G401.6 (cell line): ENCODE measurements around the gene KCNK13.
"Not testable (repeated sequence)": the region's sequence is repeated elsewhere in the genome, so short reads cannot be mapped to it uniquely, and the experiment has no call there.

ENCODE experiments used
- FAIRE-seq: peaks from 2 replicates; lab custom pipeline; 2012; peaks lifted over from hg19 to GRCh38; lab: Jason Lieb, UNC

KCNK13 gene

DNA sequence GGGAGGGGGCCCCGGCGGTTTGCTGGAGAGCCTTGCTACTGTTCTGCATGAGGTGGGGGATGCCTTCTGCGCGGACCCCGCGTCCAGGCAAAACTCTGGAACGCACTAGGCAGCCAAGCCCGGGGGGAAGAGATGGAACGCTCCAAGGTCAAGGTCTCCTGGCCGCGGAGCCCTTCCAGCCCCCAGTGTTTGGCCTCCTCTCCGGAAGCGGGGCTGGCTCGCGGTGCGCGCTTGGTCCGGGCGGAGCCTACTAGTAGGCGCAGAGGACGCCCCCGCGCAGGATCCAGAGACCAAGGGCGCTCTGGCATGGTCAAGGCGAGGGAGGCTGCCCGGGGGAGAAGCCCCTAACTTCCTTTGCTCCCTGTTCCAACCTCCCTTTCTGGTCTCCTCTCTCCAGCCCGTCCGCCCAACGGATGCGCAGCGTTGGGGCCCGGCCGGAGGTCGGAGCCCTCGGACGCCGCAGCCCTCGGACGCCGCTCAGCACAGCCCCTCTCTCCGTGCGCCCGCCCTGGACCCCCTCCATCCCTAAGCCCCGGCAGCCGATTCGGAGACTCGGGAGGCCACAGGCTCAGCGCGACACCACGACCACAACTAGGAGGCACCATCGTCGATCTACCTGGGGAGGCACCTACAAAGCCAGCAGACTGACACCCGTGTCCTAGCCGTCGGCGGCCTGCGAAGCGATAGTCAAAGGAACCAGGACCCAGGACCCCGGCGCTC, 669 bp upstream of the KCNK13 start:
- FAIRE-seq: no peak

DNA sequence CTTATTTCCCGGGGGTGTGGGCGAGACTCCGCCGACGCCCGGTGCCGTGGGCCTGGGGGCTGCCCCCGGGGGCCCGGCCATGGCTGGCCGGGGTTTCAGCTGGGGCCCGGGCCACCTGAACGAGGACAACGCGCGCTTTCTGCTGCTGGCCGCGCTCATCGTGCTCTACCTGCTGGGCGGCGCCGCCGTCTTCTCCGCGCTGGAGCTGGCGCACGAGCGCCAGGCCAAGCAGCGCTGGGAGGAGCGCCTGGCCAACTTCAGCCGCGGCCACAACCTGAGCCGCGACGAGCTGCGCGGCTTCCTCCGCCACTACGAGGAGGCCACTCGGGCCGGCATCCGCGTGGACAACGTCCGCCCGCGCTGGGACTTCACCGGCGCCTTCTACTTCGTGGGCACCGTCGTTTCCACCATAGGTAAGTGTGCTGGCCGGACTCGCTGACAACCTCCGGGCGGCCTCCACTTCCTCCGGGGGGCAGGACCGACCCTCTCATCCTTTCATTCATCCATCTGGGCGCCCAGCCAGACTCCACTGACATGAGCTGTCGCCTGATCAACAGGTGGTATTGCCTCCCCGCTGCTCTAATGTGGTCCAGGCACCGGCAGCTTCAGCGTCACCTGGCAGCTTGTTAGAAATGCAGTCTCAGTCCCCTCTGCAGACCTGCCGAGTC, 467 bp downstream of the KCNK13 start:
- no peak for FAIRE-seq

DNA sequence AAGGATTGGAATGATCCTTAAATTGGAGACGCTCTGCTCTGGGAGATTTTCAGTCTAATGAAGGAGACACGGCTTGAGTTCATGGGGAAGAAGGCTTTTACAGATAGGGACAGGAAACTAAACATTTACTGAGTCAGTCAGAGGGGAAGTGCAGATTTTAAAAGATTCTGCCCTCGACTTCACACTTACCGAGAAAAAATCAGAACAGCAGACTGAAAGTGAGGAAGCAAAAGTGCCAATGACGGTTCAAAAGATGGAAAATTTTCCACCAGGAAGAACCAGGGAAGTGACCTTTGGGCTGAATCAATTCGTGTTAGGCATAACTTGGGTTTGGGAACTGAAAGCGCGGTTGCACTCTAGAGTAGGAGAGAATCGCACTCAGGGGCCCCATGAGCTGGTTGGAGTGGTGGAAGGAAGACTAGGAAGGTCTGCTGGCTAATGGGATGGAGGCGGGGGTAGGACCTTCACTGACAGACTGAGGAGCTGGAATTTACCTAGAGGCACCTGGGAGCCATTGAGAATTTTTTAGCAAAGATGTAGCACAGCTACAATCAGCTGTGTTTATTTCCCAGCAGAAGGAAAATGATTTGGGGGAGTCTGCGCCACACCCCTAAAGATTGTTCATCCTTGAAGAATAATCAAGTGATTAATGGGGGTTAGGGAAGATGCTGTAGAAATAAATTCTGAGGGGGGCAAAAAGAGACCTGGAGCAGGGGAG, 1.2 kb downstream of the KCNK13 start:
- no peak for FAIRE-seq

DNA sequence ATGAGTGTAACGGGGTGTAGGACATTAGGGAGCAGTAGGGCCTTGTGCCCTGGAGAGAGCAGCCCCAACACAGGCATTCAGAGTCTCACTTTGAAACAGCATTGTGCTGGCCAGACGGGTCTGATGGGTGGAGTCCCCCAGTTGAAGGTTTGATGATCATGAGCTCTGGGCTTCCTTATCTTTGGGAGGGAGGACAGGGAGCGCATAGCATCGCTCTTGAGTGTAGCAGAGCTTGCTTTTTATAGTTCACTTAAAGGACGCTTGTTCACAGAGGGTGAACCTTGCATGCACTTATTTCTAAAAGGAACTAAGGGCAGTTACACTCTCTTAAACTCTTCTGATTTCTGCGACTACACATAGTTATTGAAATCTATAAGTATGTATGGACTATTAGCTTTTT, 10.6 kb downstream of the KCNK13 start:
- FAIRE-seq: no peak

DNA sequence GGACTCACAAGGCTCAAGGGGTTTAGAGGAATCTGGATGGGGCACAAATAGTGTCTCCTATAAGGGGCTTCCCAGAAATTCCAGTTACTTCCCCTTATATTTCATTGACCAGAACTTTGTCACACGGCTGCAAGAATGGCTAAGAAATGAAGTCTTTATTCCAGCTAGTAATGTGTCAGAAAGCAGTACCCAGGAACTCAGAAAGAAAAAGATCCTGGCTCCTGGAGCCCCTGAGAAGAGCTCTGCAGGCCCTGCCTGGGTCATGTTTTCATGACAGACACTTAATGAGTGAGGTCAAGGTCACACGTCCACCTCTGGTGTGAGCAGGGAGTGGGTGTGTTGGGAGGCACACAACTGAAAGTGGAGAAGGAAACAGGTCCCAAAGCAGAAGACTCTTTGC, 17.8 kb downstream of the KCNK13 start:
- FAIRE-seq: no peak

DNA sequence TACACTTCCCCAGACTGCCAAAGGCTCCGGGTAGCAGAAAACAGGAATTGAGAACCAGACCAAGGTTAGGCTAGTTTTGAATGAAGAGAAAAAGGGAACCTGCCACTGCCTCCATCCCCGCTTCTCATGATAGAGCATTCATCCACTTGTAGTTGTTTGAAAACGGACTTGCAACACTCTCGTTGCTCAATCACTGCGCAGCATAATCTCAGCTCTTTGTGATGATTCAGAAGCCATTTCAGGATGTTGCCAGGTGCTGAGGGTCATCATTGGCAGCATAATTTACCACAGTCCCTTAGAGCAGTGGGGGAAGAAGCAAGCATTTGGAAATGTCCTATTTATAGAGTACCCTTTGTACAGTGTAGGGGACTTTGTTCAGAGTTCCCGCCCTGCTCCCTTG, 25.6 kb downstream of the KCNK13 start:
- FAIRE-seq: no peak

DNA sequence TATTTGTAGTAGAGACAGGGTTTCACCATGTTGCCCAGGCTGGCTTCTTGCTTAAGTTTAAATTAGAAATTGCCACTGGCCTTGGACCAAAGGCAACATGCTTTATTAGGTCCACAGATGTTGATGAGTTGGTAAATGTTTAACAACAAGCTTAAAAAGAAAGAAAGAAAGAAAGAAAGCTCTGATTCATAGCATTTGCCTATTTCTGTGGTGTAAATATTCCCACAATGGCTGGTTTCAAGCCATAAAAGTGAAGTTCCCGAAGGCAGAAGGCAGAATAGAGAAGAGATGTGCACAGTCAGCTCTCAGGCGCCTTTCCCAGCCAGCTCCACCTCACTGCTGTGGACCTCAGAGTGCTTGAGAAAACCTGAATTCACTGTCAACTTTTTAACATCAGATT, 26.4 kb downstream of the KCNK13 start:
- FAIRE-seq: no peak

DNA sequence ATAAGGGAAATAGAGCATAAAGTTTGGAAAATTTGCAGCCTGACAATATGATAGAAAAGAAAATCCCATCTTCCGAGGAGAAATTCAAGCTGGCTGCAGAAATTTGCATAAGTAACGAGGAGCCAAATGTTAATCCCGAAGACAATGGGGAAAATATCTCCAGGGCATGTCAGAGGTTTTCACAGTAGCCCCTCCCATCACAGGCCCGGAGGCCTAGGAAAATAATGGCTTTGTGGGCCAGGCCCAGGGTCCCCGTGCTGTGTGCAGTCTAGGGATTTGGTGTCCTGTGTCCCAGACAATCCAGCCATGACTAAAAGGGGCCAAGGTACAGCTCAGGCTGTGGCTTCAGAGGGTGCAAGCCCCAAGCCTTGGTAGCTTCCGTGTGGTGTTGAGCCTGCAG, 27.7 kb downstream of the KCNK13 start:
- not testable (repeated sequence) for FAIRE-seq

DNA sequence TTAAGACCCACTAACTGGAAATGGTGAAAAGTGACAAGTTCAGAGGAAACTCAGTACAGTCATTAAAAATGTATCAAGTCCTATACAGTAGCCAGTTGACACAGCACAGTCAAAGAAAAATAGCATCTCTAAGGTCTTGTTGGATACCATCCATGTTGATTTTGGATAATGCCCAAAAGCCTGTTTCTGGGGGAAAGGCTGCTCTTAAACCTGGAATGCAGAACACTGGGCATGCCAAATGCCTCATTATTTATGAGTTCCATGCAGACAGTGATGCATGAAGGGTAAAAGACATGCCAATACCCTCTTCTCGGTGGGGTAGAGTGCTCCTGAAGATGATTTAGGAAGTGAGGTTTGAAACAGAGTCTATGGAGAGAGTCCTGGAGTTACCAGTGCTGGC, 29.6 kb downstream of the KCNK13 start:
- no peak for FAIRE-seq

DNA sequence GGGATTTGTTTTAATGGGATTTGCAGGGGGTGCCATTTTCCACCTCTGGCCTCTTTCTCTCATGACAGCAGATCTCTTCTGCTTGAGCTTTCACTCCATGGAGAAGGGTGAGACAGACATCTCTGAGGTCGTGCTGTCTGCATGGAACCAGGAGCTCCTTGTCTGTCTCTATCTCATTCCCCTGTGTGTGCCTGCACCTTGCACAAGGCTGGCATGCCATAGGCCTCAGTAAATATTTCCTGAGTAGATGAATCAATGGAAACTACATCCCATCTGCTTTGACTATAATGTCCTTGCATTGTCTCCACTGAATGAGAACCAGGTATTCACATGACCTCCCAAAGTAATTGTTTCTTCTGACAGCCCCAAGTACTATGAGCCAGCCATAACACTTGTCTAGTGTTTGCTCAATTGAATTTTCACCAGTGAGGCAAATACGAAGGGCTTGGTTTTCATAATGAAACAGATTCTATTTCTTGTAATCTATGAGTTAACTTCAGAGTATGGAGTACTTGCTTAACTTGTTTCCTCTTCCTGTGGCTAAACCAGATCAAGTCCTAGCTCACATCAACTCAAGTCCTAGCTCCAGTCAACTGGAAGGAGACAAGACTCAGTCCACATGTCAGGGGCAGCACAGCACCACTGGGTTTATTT, 32.3 kb downstream of the KCNK13 start:
- FAIRE-seq: no peak

DNA sequence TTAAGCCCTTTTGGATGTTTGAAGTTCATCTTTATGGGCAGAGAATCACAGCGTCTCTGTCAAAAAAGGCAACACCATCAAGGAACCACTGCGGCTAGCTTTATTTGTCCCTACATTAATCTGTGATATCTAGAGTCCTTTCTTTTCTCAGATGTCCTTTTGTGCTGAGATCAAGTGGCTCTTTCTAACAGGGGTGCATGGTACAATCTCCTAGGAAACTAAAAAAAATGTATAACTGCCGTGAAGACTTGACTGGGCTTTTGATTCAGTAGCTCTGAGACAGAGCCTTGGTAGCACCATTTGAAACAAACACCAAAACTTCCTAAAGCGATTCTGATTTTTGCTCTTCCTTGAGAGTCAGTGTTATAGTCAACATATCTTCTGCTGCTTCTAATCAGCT, 33.3 kb downstream of the KCNK13 start:
- no peak for FAIRE-seq

DNA sequence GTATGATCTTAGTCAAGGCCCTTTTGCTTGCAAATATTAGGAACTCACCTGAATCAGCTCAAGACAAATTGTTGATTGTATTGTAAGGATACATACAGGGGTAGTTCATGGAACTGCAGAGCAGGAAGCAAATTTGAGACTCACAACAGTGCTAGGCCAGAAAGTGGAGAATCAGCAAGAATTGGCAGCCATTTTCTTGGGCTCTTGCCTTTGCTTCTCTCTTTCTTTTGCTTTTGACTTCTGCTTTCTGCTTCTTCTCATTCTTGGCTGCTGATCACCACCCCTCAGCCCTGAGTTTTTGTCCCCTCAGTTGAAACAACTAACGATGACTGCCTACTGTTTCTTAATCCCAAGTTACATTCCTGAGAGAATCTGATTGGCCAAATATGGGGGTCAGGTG, 34.8 kb downstream of the KCNK13 start:
- FAIRE-seq: no peak

DNA sequence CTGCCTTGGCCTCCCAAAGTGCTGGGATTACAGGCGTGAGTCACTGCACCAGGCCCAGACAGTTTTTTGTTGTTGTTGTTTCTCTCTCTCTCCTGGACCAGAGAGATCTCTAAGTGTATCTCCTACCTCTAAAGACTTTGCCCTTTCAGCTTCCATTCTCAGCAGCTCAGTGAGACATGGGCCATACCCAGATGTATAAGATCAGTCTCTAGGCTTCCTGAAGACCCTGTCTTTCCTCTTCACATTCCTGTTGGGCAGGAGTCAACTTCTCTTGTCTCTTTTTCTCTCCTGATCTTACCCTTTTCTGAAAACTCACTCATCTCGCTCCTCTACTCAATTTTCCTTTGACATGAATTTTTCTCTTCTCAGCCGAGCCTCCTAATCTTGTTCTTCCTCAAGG, 42.0 kb downstream of the KCNK13 start:
- FAIRE-seq: no peak

DNA sequence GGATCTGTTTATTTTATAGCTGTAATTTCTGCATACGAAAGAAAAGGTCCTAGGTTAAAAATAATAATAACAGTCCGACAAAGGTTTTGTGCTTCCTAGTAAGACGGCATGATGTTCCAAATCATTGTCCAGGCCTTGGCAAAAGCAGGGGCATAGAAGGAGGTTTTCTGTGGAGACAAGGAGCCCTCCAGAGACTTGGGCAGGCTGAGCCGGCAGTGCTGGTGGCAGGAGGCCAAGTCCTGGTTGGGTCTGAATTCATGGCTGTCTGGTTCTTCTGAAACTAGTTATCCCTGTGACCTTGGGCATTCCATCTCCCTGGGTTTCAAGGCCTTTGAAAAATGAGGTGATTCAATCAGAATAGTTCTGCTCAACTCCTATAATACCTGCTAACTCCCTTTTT, 44.0 kb downstream of the KCNK13 start:
- FAIRE-seq: no peak

DNA sequence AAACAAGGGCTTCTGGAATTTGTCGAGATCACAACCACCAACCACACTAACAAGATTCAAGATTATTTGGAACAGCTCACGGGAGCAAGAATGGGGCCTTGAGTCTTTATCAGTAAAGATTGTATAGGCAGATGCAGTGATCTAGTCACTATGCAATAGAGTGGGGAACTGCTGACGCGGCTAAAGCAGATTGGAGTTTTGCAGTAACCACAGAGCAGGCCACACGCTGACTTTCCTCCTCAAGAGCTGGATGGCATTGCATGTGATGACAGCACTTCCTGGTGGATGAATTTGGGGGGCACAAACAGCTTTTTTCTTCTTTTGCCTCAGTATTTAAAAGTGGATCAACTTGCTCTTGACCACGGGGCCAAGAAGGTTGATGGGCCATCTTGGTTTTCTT, 46.0 kb downstream of the KCNK13 start:
- no peak for FAIRE-seq

DNA sequence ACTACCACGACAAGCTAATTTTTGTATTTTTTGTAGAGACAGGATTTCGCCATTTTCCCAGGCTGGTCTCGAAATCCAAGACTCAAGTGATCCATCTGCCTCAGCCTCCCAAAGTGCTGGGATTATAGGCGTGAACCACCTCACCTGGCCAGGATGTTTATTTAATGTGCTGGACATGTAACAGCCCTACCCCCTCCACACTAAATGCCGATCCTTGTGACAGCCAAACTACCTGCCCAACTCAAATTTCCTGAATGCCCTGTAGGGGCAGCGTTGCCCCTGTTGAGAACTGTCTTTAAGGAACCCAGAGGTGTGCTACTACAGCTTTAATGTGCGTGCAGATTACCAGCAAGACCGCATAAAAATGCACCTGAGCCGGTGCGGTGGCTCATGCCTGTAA, 48.1 kb downstream of the KCNK13 start:
- FAIRE-seq: no peak

DNA sequence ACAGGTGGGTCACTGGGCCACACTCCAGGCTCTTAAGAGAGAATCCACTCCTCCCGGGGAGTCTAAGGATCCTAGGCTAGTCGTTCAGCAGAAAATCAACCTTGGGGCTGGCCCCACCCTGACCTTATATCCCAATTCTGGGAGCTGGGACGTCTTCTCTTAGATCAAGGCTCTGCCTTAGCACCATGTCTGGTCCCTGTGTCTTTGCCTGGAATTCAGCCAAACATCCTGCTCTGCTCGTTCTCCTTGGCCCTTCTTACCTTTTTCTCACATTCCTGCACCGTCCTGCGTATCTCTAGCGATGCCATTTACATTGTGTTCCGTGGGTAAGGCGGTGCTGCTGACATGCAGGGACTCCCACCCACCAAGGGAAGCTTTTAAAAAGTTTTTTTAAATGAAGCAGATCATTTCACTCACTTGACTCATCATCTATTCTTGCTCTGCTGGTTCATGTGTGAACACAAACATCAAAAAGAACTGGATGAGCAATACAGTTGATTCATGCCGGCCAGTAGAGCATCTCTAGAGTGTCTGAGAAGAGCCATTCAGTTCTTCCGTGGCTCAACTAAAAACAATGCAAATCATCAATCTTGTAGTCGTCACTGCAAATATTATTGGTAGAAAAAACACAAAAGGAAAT, 50.2 kb downstream of the KCNK13 start:
- no peak for FAIRE-seq

DNA sequence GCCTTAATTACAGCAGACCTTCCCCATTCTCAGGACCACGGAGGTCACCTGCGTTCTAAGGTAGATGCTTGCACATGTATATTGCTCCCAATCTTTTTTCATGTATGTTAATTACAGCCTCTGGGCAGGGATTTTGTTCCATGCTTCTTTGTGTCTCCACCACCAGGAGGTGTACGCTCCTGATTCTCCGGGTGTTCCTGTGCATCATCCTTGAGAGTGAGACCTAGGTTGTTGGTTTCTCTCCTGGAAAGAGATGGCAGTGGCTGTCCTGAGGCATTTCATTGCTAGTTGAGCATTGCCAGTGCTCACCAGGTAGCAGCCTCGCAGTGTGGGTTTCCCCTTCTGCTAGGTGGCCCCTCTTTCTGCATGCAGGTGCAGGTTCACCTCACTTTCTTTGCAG, 52.8 kb downstream of the KCNK13 start:
- no peak for FAIRE-seq

DNA sequence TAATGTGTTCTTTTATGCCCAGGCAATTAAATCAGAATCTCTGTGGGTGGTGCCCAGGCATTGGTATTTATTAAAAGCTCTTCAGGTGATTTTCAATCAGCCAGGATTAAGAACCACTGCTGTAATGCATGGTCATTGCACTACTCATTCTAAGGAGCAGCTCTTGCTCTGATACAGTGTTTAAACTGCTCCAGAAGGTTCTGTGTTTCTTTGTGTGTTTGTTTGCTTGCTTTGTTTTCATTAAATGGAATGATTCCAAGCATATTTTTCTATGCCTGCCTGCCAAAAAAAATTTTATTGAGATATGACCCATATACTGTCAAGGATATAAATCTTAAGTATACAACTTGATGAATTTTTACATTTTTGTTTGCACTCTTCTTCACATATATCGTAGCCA, 54.0 kb downstream of the KCNK13 start:
- no peak for FAIRE-seq

DNA sequence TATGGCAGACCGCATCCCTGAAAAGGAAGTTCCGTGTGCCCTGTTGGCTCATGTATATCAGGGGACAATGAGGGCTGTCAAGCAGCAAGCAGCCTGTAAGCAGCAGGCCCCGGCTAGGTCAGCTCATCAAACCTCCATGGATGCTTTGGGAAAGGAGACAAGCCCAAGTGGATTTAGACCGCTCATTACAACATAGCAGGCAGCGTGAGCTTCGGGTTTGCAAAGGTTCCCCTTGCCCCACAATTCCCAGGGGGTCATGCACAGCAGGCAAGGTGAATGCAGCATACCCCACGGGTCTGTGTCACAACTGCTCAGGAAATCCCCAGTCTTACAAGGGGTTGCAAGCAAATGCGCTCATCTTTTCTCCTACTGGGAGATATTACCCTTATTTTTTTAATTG, 54.6 kb downstream of the KCNK13 start:
- FAIRE-seq: no peak

DNA sequence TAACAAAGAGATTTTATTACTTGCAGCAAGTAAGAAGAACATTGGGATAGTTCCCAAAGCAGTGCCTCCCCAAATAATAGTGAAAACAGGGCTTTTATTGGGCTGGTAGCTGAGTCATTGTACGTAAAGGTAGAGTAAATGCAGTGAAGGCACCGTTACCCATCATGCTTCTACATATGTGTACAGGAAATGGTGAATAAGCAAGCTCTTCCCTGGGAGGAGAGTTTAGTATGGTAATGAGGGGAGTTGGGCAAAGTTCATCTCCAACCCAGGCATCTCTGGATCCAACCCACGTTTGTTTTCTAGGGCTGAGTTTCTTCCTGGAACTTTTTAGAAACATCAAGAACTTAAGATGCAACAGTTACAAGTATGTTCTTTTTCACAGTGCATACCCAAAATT, 56.2 kb downstream of the KCNK13 start:
- FAIRE-seq: no peak

DNA sequence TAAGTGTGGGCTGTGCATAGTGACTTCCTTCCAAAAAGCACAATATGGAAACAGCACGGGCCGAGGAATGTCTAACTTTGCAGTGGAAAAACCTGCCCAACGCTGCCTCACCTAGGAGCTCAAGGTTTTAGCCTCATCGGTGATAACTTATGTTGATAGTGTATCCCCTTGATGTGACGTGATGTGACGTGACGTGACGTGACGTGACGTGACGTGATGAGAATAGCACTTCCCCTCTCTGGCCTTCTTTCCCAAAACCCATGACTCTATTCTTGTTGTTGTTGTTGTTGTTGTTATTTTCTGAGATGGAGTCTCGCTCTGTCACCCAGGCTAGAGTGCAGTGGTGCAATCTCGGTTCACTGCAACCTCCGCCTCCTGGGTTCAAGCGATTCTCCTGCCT, 64.5 kb downstream of the KCNK13 start:
- no peak for FAIRE-seq
